ENCODE data around the gene C8G.

DNA sequence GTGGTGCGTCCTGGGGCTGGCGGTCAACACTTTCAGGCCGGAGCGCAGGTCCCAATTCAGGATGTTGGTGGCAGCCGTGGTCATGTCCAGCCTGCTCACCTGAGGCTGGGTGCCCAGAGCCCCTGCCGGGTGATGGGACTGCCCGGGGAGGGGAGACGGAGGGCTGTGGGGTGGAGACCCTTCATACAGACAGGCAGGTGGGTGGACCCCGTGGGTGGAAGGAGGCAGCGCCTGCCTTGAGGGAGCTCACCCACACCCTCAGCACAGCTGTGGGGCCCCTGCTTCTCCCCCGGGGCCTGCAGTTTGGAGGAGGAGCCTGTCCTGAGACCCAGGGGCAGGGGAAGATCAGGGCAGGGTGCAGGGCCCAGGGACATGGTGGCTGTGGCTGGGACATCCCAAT, 25.3 kb downstream of the C8G start:
- TF ChIP-seq GATA2 (IDR thresholded peaks at IDR 0.05; ENCODE audit: low read depth, low read length) (no peak), GATA3 (IDR thresholded peaks at IDR 0.05; ENCODE audit: low read depth, low read length) (no peak)

All from SH-SY5Y (cell line).